ENCODE data around the gene FLCN.

DNA sequence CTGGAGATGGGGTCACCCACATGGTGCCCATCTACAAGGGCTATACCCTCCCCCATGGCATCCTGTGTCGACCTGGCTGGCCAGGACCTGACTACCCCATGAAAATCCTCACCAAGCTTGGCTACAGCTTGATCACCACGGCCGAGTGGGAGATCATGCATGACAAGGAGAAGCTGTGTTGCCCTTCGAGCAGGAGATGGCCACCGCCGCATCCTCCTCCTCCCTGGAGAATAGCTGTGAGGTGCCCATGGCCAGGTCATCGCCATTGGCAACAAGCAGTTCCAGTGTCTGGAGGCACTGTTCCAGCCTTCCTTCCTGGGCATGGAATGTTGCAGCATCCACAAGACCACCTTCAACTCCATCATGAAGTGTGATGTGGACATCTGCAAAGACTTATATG, 5.3 kb upstream of the FLCN start:
- no peak for TF ChIP-seq POLR2A (IDR thresholded peaks at IDR 0.05)
- TF ChIP-seq, protein P1, sequence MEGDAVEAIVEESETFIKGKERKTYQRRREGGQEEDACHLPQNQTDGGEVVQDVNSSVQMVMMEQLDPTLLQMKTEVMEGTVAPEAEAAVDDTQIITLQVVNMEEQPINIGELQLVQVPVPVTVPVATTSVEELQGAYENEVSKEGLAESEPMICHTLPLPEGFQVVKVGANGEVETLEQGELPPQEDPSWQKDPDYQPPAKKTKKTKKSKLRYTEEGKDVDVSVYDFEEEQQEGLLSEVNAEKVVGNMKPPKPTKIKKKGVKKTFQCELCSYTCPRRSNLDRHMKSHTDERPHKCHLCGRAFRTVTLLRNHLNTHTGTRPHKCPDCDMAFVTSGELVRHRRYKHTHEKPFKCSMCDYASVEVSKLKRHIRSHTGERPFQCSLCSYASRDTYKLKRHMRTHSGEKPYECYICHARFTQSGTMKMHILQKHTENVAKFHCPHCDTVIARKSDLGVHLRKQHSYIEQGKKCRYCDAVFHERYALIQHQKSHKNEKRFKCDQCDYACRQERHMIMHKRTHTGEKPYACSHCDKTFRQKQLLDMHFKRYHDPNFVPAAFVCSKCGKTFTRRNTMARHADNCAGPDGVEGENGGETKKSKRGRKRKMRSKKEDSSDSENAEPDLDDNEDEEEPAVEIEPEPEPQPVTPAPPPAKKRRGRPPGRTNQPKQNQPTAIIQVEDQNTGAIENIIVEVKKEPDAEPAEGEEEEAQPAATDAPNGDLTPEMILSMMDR (IDR thresholded peaks at IDR 0.05): no peak

Measured in lower leg skin (tissue), 3 donors.